Measurements from ENCODE around the gene ANO2.

DNA sequence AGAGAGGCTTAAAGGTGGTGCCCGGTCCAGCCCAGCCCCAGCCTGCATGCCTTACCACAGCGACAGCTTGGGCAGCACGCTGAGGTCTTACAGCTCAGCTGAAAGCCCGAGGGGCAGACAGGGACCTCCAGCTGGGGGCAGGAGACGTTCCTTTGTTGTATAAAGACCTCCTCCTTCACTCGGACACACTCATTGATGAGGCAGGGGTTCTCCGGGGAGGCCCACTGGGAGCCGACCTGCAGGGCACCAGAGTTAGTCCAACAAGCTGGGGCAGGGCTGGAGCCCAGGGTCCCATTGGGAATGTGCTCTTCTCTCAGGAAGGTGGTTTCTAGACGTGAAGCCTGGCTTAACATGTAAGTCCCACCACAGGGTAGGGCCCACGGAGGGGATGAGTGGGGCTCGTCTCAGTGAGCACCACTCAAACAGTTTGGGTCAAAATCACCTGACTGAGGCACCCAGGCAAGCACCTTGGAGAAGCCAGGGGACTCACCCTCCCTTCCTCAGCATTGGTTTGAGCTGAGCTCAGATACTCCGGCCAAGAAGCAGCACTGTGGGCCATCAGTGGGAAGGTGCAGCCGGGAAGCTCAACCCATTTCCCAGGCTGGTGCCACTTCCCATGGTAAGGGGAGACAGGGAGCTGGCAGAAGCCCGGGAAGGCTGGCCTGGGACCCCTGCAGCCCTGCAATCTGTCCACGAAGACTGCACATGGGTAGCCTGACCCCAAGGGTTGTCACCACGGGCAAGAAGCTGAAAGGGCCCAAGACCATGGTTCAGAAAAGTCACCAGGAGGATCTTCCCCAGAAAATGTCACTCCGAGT is 24.3 kb upstream of the ANO2 start:
- TF ChIP-seq YY1 (IDR thresholded peaks at IDR 0.05; ENCODE audit: low read depth), result no peak
- no peak for TF ChIP-seq MAX (IDR thresholded peaks at IDR 0.05)
- TF ChIP-seq EGR1 (IDR thresholded peaks at IDR 0.05), result no peak
- no peak for TF ChIP-seq TCF12 (IDR thresholded peaks at IDR 0.05; ENCODE audit: low read depth)
- TF ChIP-seq, protein P1, sequence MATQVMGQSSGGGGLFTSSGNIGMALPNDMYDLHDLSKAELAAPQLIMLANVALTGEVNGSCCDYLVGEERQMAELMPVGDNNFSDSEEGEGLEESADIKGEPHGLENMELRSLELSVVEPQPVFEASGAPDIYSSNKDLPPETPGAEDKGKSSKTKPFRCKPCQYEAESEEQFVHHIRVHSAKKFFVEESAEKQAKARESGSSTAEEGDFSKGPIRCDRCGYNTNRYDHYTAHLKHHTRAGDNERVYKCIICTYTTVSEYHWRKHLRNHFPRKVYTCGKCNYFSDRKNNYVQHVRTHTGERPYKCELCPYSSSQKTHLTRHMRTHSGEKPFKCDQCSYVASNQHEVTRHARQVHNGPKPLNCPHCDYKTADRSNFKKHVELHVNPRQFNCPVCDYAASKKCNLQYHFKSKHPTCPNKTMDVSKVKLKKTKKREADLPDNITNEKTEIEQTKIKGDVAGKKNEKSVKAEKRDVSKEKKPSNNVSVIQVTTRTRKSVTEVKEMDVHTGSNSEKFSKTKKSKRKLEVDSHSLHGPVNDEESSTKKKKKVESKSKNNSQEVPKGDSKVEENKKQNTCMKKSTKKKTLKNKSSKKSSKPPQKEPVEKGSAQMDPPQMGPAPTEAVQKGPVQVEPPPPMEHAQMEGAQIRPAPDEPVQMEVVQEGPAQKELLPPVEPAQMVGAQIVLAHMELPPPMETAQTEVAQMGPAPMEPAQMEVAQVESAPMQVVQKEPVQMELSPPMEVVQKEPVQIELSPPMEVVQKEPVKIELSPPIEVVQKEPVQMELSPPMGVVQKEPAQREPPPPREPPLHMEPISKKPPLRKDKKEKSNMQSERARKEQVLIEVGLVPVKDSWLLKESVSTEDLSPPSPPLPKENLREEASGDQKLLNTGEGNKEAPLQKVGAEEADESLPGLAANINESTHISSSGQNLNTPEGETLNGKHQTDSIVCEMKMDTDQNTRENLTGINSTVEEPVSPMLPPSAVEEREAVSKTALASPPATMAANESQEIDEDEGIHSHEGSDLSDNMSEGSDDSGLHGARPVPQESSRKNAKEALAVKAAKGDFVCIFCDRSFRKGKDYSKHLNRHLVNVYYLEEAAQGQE (IDR thresholded peaks at IDR 0.05; ENCODE audit: low read depth), result no peak
- no peak for TF ChIP-seq EP300 (IDR thresholded peaks at IDR 0.05; ENCODE audit: borderline replicate concordance)
- no peak for TF ChIP-seq CEBPB (IDR thresholded peaks at IDR 0.05)
- TF ChIP-seq FOXM1 (IDR thresholded peaks at IDR 0.05; ENCODE audit: borderline replicate concordance, low read depth), result no peak
- TF ChIP-seq RAD21 (IDR thresholded peaks at IDR 0.05; ENCODE audit: low read depth), result no peak
- TF ChIP-seq TAF1 (IDR thresholded peaks at IDR 0.05; ENCODE audit: low read depth), result no peak
- TF ChIP-seq, protein P2, sequence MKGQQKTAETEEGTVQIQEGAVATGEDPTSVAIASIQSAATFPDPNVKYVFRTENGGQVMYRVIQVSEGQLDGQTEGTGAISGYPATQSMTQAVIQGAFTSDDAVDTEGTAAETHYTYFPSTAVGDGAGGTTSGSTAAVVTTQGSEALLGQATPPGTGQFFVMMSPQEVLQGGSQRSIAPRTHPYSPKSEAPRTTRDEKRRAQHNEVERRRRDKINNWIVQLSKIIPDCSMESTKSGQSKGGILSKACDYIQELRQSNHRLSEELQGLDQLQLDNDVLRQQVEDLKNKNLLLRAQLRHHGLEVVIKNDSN (IDR thresholded peaks at IDR 0.05), result no peak
- no peak for TF ChIP-seq ZBTB7A (IDR thresholded peaks at IDR 0.05; ENCODE audit: low read depth)
- TF ChIP-seq TEAD4 (IDR thresholded peaks at IDR 0.05), result no peak
